Aorta (tissue), 5 donors: ENCODE data around the gene DMBT1. TPM values are rescaled to one million over a fixed set of nuclear protein-coding genes. Genes with fewer than 3 reads are reported as not detected.
A peak's percentile ranks its signal among the peaks of the same experiment; 100 is the strongest.
"Not testable (repeated sequence)": the region's sequence is repeated elsewhere in the genome, so short reads cannot be mapped to it uniquely, and the experiment has no call there.

Source experiments
- ATAC-seq: fragments of 200-7000 bp; cut with Tn5 transposase; one replicate; pipeline ENCODE4 v1.9.1; 2022; ENCODE audit warnings: moderate library complexity; ENCODE audit not compliant: low FRiP score
- DNase-seq, 2 donors: peaks; one replicate each; pipeline ENCODE4 v3.0.0-alpha.2; 2020
- H3K27ac ChIP-seq, 2 donors: one replicate each; pipeline ENCODE4 v1.5.1; 2013; ENCODE audit warnings: low read length in 2 of 2, mild to moderate bottlenecking in 2 of 2, moderate library complexity in 2 of 2, control low read depth in 1 of 2, inconsistent platforms in 1 of 2, low read depth in 1 of 2
- H3K27me3 ChIP-seq, 2 donors: one replicate each; pipeline ENCODE4 v1.6.1; 2013; ENCODE audit warnings: control low read depth in 1 of 2, low read length in 1 of 2, mild to moderate bottlenecking in 1 of 2, moderate library complexity in 1 of 2; ENCODE audit not compliant: insufficient read depth in 2 of 2, control insufficient read depth in 1 of 2
- H3K36me3 ChIP-seq, 2 donors: one replicate each; pipeline ENCODE4 v1.6.1; 2013; ENCODE audit warnings: control low read depth in 1 of 2, low read length in 1 of 2, mild to moderate bottlenecking in 1 of 2; ENCODE audit not compliant: insufficient read depth in 2 of 2, control insufficient read depth in 1 of 2
- H3K4me1 ChIP-seq, 2 donors: one replicate each; pipeline ENCODE4 v1.6.1; 2013; ENCODE audit warnings: low read length in 2 of 2, control low read depth in 1 of 2, mild to moderate bottlenecking in 1 of 2, moderate library complexity in 1 of 2; ENCODE audit not compliant: insufficient read depth in 2 of 2, control insufficient read depth in 1 of 2
- H3K4me3 ChIP-seq, 2 donors: one replicate each; pipeline ENCODE4 v1.5.1; 2013; ENCODE audit warnings: low read length in 2 of 2, control low read depth in 1 of 2, mild to moderate bottlenecking in 1 of 2
- H3K9me3 ChIP-seq: one replicate; pipeline ENCODE4 v1.6.1; 2013; ENCODE audit warnings: mild to moderate bottlenecking, low read length; ENCODE audit not compliant: control insufficient read depth
- WGBS, 2 donors: extraction: QIAGEN DNeasy Blood & Tissue Kit; methylation state at CpG; one replicate each; pipeline ENCODE4 v1.1.7; 2013; 5-methylcytosine and 5-hydroxymethylcytosine counted together
- intact Hi-C, 2 donors: fragments of 100-400 bp; cut with DNase I; formaldehyde crosslinking; loops; one replicate each; pipeline versions ENCODE4 v1.14.2 to v1.15.0; 2022
- polyA plus RNA-seq, 2 donors: library from polyadenylated mRNA; stranded (reverse); fragments of 200-250 nt; gene quantifications; one replicate each; pipeline ENCODE4 v1.2.3, GENCODE V29; 2013
- total RNA-seq, 2 donors: library from RNA; stranded (reverse); fragmentation: NEBNext Ultra II Directional; extraction: Animal tissue kit (Norgen Biotek cat#: 25700); gene quantifications; one replicate each; pipeline ENCODE4 v1.2.1, GENCODE V29; 2021
- donor health status: healthy with polysubstance abuse.
- donor health status: Bipolar disorder and iron deficiency.
- donor health status: DM: no; HTN: no; CAD: no.
- donor health status: DM: no; HTN: no; CAD: no.
- donor health status: DM: yes; HTN: yes; CAD: no.

The DMBT1 gene
- total and polyA plus RNA-seq, 4 donors, result 0.05 to 4.9 (median 0.11) TPM

DNA sequence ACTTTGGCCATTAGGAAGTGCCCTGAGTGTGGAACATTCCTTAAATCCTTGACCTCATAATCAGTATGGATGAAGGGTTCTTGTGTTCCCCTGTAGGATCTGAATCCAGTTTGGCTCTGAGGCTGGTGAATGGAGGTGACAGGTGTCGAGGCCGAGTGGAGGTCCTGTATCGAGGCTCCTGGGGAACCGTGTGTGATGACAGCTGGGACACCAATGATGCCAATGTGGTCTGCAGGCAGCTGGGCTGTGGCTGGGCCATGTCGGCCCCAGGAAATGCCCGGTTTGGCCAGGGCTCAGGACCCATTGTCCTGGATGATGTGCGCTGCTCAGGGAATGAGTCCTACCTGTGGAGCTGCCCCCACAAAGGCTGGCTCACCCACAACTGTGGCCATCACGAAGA is 60.4 kb downstream of the DMBT1 start:
- 93% methylated on average over 6 to 8 of the region's 8 CpGs for WGBS, 2 donors
- intact Hi-C loops, H3K4me1 ChIP-seq, H3K36me3 ChIP-seq, H3K4me3 ChIP-seq, H3K9me3 ChIP-seq, H3K27ac ChIP-seq, H3K27me3 ChIP-seq, ATAC-seq: not testable (repeated sequence)
- peak in 1 of 2 donors; percentile 16 for DNase-seq

DNA sequence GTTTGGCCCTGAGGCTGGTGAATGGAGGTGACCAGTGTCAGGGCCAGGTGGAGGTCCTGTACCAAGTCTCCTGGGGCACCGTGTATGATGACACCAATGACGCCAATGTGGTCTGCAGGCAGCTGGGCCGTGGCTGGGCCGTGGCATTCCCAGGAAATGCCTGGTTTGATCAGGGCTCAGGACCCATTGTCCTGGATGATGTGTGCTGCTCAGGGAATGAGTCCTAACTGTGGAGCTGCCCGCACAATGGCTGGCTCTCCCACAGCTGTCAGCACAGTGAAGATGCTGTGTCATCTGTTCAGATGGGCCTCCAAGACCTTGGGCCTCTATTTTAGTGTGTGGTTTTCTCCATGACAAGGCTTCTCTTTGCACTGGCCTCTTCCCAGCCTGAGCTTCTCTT is 64.0 kb downstream of the DMBT1 start:
- Histone ChIP-seq H3K4me1 (no peaks in the 10 kb centered on the region), H3K36me3 (no peaks in the 10 kb centered on the region), H3K4me3 (no peak overlapping the region), H3K9me3 (peaks cover 2% of the 10 kb centered on the region), H3K27ac (no peak overlapping the region), H3K27me3 (no peaks in the 10 kb centered on the region)
- DNase-seq (peak in 1 of 2 donors; percentile 43), ATAC-seq (no peak)
- 87 to 88% methylated on average over 5 of the region's 5 CpGs for WGBS, 2 donors
- intact Hi-C loops, result no loop called here

DNA sequence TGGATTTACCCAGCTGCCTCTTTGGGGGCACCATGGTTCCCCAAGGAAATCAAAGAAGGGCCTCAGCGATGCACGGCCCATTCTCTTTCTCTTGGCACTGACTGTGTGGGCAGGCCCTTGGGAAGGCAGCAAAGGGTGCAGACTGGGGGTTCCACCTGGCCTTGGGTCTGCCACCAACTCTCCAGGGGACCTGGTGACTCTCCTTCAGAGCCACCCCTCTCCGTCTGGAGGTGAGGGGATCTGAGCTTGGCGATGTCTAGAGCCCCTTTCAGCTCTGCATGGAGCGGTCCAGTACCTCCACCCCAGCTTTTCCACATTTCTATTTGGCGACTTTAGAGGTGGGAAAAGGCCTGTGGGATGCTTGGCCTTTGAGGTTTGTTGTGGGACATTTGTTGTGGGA is 70.0 kb downstream of the DMBT1 start:
- no peaks in the 10 kb centered on the region for H3K36me3 ChIP-seq
- H3K27ac ChIP-seq, result no peak overlapping the region
- H3K4me1 ChIP-seq, result no peaks in the 10 kb centered on the region
- intact Hi-C loops, result no loop called here
- H3K9me3 ChIP-seq, result peaks cover 1% of the 10 kb centered on the region
- 90 to 91% methylated on average over 6 of the region's 6 CpGs for WGBS, 2 donors
- H3K27me3 ChIP-seq, result no peaks in the 10 kb centered on the region
- H3K4me3 ChIP-seq, result no peak overlapping the region
- no peak for ATAC-seq
- no peak for DNase-seq

GRCh38 chr10:122632031-122632430 is 71.5 kb downstream of the DMBT1 start:
- ATAC-seq (no peak), DNase-seq (no peak)
- Histone ChIP-seq H3K9me3 (peaks cover 1% of the 10 kb centered on the region), H3K4me3 (no peak overlapping the region), H3K36me3 (no peaks in the 10 kb centered on the region), H3K27ac (no peak overlapping the region), H3K4me1 (no peaks in the 10 kb centered on the region), H3K27me3 (no peaks in the 10 kb centered on the region)
- whole genome bisulfite sequencing, 2 donors, result 72 to 80% methylated on average over 5 of the region's 5 CpGs
- intact Hi-C loops, result no loop called here

DNA sequence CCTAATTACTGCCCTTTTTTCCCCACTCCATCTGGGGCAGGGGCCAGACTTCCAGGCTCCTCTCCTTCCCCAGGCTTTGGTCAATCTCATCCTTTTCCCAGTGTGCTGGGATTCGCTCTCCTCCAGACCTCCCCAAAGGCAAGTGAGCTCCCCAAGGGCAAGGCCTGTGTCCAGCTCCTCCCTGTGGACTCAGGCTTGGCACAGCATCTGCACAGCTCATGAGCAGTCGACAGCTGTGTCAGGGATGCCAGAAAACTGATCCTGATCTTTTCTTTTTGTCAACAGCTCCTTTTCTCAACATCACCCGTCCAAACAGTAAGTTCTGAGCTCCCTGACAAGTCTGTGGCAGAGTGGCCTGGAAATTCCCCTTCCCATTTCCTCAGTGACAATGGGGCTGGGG is 72.0 kb downstream of the DMBT1 start:
- H3K9me3 ChIP-seq, result peaks cover 1% of the 10 kb centered on the region
- no peaks in the 10 kb centered on the region for H3K36me3 ChIP-seq
- no peak overlapping the region for H3K4me3 ChIP-seq
- intact Hi-C loops, result no loop called here
- H3K27ac ChIP-seq, result no peak overlapping the region
- ATAC-seq (no peak), DNase-seq (no peak)
- no peaks in the 10 kb centered on the region for H3K27me3 ChIP-seq
- no peaks in the 10 kb centered on the region for H3K4me1 ChIP-seq
- 24 to 26% methylated on average over 3 of the region's 3 CpGs for WGBS, 2 donors

DNA sequence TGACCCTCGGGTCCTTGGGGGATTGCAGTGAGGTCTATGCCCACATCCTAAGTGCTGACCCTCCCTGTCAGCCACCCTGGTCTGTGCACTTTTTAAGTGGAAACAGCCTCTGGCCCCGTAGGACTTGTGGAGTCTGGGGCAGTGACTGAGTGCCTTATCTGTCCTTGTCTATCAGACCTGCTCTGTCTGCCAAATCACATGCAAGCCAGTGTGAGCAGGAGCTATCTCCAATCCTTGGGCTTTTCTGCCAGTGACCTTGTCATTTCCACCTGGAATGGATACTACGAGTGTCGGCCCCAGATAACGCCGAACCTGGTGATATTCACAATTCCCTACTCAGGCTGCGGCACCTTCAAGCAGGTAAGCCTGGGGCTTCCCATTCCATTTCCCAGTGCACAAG is 76.4 kb downstream of the DMBT1 start:
- ATAC-seq, result no peak

GRCh38 chr10:122637376-122637775 is 76.8 kb downstream of the DMBT1 start:
- H3K27ac ChIP-seq, result no peak overlapping the region
- ATAC-seq (no peak), DNase-seq (no peak)
- intact Hi-C loops, result no loop called here
- WGBS, 2 donors, result 69 to 72% methylated on average over 2 of the region's 2 CpGs
- H3K4me3 ChIP-seq, result no peak overlapping the region
- no peaks in the 10 kb centered on the region for H3K27me3 ChIP-seq
- no peaks in the 10 kb centered on the region for H3K36me3 ChIP-seq
- no peaks in the 10 kb centered on the region for H3K4me1 ChIP-seq
- H3K9me3 ChIP-seq, result no peaks in the 10 kb centered on the region

More for the DNA sequence above, 76.4 kb downstream of the DMBT1 start:
- Histone ChIP-seq H3K4me1 (no peaks in the 10 kb centered on the region), H3K4me3 (no peak overlapping the region), H3K36me3 (no peaks in the 10 kb centered on the region), H3K9me3 (no peaks in the 10 kb centered on the region), H3K27me3 (no peaks in the 10 kb centered on the region), H3K27ac (no peak overlapping the region)
- no peak for DNase-seq
- intact Hi-C loops, result no loop called here
- WGBS, 2 donors, result 72 to 80% methylated on average over 7 of the region's 7 CpGs

DNA sequence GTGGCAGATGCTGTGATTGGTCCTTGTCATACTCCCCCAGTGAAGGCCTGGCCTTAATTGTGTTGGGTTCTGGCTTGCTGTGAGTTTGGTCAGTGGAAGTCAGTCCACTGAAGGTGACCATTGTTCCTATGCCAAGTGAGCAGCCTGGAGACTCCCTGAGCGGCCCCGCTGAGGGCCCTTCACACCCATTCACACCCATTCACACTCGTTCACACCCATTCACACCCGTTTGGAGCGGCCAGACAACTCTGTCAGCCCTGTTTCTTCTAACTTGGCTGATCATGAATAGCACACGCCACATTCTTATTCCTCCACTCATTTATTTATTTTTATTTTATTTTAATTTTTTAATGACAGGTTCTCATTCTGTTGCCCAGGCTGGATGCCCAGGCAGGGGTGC is 77.6 kb downstream of the DMBT1 start:
- ATAC-seq (no peak), DNase-seq (no peak)
- Histone ChIP-seq H3K4me1 (no peaks in the 10 kb centered on the region), H3K27me3 (no peaks in the 10 kb centered on the region), H3K27ac (no peak overlapping the region), H3K9me3 (no peaks in the 10 kb centered on the region), H3K36me3 (no peaks in the 10 kb centered on the region), H3K4me3 (no peak overlapping the region)
- intact Hi-C loops, result no loop called here
- 91 to 95% methylated on average over 6 of the region's 6 CpGs for WGBS, 2 donors

GRCh38 chr10:122639801-122640200 is 79.2 kb downstream of the DMBT1 start:
- Histone ChIP-seq H3K4me1 (no peaks in the 10 kb centered on the region), H3K9me3 (no peaks in the 10 kb centered on the region), H3K4me3 (no peak overlapping the region), H3K27ac (no peak overlapping the region), H3K36me3 (no peaks in the 10 kb centered on the region), H3K27me3 (no peaks in the 10 kb centered on the region)
- 75 to 81% methylated on average over 7 of the region's 7 CpGs for WGBS, 2 donors
- intact Hi-C loops, result no loop called here
- ATAC-seq (no peak), DNase-seq (no peak)
